Right cardiac atrium (tissue), 5 donors: ENCODE measurements around the gene SUGP2. TPM values are rescaled to one million over a fixed set of nuclear protein-coding genes. Genes with fewer than 3 reads are reported as not detected.

Source experiments
- ATAC-seq, 2 donors: fragments of 200-7000 bp; cut with Tn5 transposase; one replicate each; pipeline versions ENCODE4 v1.8.0 to v1.9.1; 2020; ENCODE audit warnings: moderate library complexity in 2 of 2, mild to moderate bottlenecking in 1 of 2
- DNase-seq, 3 donors: peaks; one replicate each; pipeline ENCODE4 v3.0.0-alpha.2; 2020
- H3K27ac ChIP-seq: one replicate; pipeline ENCODE4 v1.5.1; 2013; ENCODE audit warnings: mild to moderate bottlenecking, low read length, control low read depth, moderate library complexity
- H3K27me3 ChIP-seq: one replicate; pipeline ENCODE4 v1.6.1; 2013; ENCODE audit not compliant: control insufficient read depth, insufficient read depth
- H3K4me1 ChIP-seq: one replicate; pipeline ENCODE4 v1.6.1; 2013; ENCODE audit warnings: low read length; ENCODE audit not compliant: control insufficient read depth, insufficient read depth
- H3K4me3 ChIP-seq: one replicate; pipeline ENCODE4 v1.5.1; 2013; ENCODE audit warnings: low read length, control low read depth
- H3K9me3 ChIP-seq: one replicate; pipeline ENCODE4 v1.6.1; 2013; ENCODE audit warnings: low read length; ENCODE audit not compliant: control insufficient read depth
- WGBS: extraction: QIAGEN DNeasy Blood & Tissue Kit; methylation state at CpG from one replicate; pipeline ENCODE4 v1.1.7; 2013; 5-methylcytosine and 5-hydroxymethylcytosine counted together
- intact Hi-C, 4 donors: fragments of 100-400 bp; cut with DNase I; formaldehyde crosslinking; loops; one replicate each; pipeline versions ENCODE4 v1.11.0 to v1.14.0; 2022 to 2023
- polyA plus RNA-seq: library from polyadenylated mRNA; stranded (reverse); fragments of 200-250 nt; gene quantifications from one replicate; pipeline ENCODE4 v1.2.3, GENCODE V29; 2013
- total RNA-seq, 4 donors: library from RNA; stranded (reverse); fragmentation: NEBNext Ultra II Directional; extraction: Animal tissue kit (Norgen Biotek cat#: 25700); gene quantifications; one replicate each; pipeline ENCODE4 v1.2.1, GENCODE V29; 2021
- donor health status: healthy with polysubstance abuse.
- donor health status: DM: no; HTN: yes; CAD: no.
- donor health status: DM: no; HTN: no; CAD: no.
- donor health status: DM: no; HTN: yes; CAD: no; lungs with severe emphysema.
- donor health status: DM: yes; HTN: yes; CAD: no.

The SUGP2 gene
- total and polyA plus RNA-seq, 5 donors, result 48.3 to 77.7 (median 66.4) TPM

GRCh38 chr19:18991006-18991405 lies 42.3 kb downstream of the SUGP2 start:
- H3K27ac ChIP-seq, result no peak overlapping the region
- no peak overlapping the region for H3K4me3 ChIP-seq
- no peaks in the 10 kb centered on the region for H3K4me1 ChIP-seq
- no peaks in the 10 kb centered on the region for H3K9me3 ChIP-seq
- WGBS, result 61% methylated on average over 16 of the region's 16 CpGs
- DNase-seq, result peak in 2 of 3 donors; percentile 54 to 65
- intact Hi-C loops, result no loop called here
- ATAC-seq, result peak in 1 of 2 donors; percentile 26
- H3K27me3 ChIP-seq, result no peaks in the 10 kb centered on the region

GRCh38 chr19:18990128-18990708 lies 43.1 kb downstream of the SUGP2 start:
- Histone ChIP-seq H3K9me3 (no peaks in the 10 kb centered on the region), H3K27ac (no peak overlapping the region), H3K4me1 (no peaks in the 10 kb centered on the region), H3K4me3 (no peak overlapping the region), H3K27me3 (no peaks in the 10 kb centered on the region)
- intact Hi-C loops, result no loop called here
- DNase-seq (no peak), ATAC-seq (no peak)
- 84% methylated on average over 5 of the region's 5 CpGs for WGBS

GRCh38 chr19:18989316-18989715 lies 44.0 kb downstream of the SUGP2 start:
- DNase-seq (no peak), ATAC-seq (no peak)
- Histone ChIP-seq H3K4me3 (no peak overlapping the region), H3K27ac (no peak overlapping the region), H3K9me3 (no peaks in the 10 kb centered on the region), H3K4me1 (no peaks in the 10 kb centered on the region), H3K27me3 (no peaks in the 10 kb centered on the region)
- intact Hi-C loops, result no loop called here
- WGBS, result 84% methylated on average over 10 of the region's 10 CpGs

GRCh38 chr19:18987456-18987855 lies 45.9 kb downstream of the SUGP2 start:
- intact Hi-C loops, result no loop called here
- Histone ChIP-seq H3K4me1 (no peaks in the 10 kb centered on the region), H3K9me3 (no peaks in the 10 kb centered on the region), H3K27ac (no peak overlapping the region), H3K27me3 (no peaks in the 10 kb centered on the region), H3K4me3 (no peak overlapping the region)
- ATAC-seq (no peak), DNase-seq (no peak)
- 63% methylated on average over 4 of the region's 4 CpGs for WGBS

- H3K4me1 ChIP-seq, result no peaks in the 10 kb centered on the region
- H3K27ac ChIP-seq, result no peak overlapping the region
- intact Hi-C loops, result no loop called here
- no peak for DNase-seq
- peak in 1 of 2 donors; percentile 46 for ATAC-seq
- H3K9me3 ChIP-seq, result no peaks in the 10 kb centered on the region
- WGBS, result 36% methylated on average over 7 of the region's 7 CpGs
- H3K4me3 ChIP-seq, result no peak overlapping the region
- no peaks in the 10 kb centered on the region for H3K27me3 ChIP-seq
Observed at GRCh38 chr19:18985257-18985656, 48.1 kb downstream of the SUGP2 start.

GRCh38 chr19:18984251-18984650 lies 49.1 kb downstream of the SUGP2 start:
- Histone ChIP-seq H3K9me3 (no peaks in the 10 kb centered on the region), H3K4me3 (no peak overlapping the region), H3K4me1 (no peaks in the 10 kb centered on the region), H3K27ac (no peak overlapping the region), H3K27me3 (no peaks in the 10 kb centered on the region)
- ATAC-seq, result no peak
- WGBS, result 68% methylated on average over 3 of the region's 3 CpGs
- no peak for DNase-seq
- intact Hi-C loops, result no loop called here

GRCh38 chr19:18982669-18983068 lies 50.6 kb downstream of the SUGP2 start:
- WGBS, result 74% methylated on average over 2 of the region's 2 CpGs
- Histone ChIP-seq H3K4me1 (no peaks in the 10 kb centered on the region), H3K4me3 (no peak overlapping the region), H3K27ac (no peak overlapping the region), H3K27me3 (no peaks in the 10 kb centered on the region), H3K9me3 (no peaks in the 10 kb centered on the region)
- no peak for ATAC-seq
- intact Hi-C loops, result no loop called here
- DNase-seq, result no peak

- intact Hi-C loops, result no loop called here
Observed at GRCh38 chr19:18980432-18981020, 52.8 kb downstream of the SUGP2 start.

GRCh38 chr19:18978616-18979015 lies 54.7 kb downstream of the SUGP2 start:
- H3K4me1 ChIP-seq, result no peaks in the 10 kb centered on the region
- H3K27me3 ChIP-seq, result no peaks in the 10 kb centered on the region
- no peaks in the 10 kb centered on the region for H3K9me3 ChIP-seq
- H3K27ac ChIP-seq, result no peak overlapping the region
- ATAC-seq (no peak), DNase-seq (no peak)
- 74% methylated on average over 7 of the region's 7 CpGs for WGBS
- H3K4me3 ChIP-seq, result no peak overlapping the region
- intact Hi-C loops, result no loop called here

More at GRCh38 chr19:18980432-18981020, 52.8 kb downstream of the SUGP2 start:
- DNase-seq (no peak), ATAC-seq (no peak)
- no peak overlapping the region for H3K4me3 ChIP-seq
- 80% methylated on average over 7 of the region's 7 CpGs for WGBS
- H3K9me3 ChIP-seq, result no peaks in the 10 kb centered on the region
- no peaks in the 10 kb centered on the region for H3K27me3 ChIP-seq
- H3K27ac ChIP-seq, result no peak overlapping the region
- no peaks in the 10 kb centered on the region for H3K4me1 ChIP-seq

GRCh38 chr19:18975869-18976268 lies 57.4 kb downstream of the SUGP2 start:
- Histone ChIP-seq H3K4me1 (no peaks in the 10 kb centered on the region), H3K27me3 (no peaks in the 10 kb centered on the region), H3K27ac (no peak overlapping the region), H3K4me3 (no peak overlapping the region), H3K9me3 (no peaks in the 10 kb centered on the region)
- 83% methylated on average over 10 of the region's 10 CpGs for WGBS
- intact Hi-C loops, result no loop called here
- DNase-seq (no peak), ATAC-seq (no peak)

GRCh38 chr19:18975011-18975410 lies 58.3 kb downstream of the SUGP2 start:
- 96% methylated on average over 3 of the region's 3 CpGs for WGBS
- ATAC-seq, result no peak

GRCh38 chr19:18972851-18973250 lies 60.5 kb downstream of the SUGP2 start:
- WGBS, result 61% methylated on average over 5 of the region's 5 CpGs
- Histone ChIP-seq H3K4me3 (no peak overlapping the region), H3K9me3 (no peaks in the 10 kb centered on the region), H3K4me1 (no peaks in the 10 kb centered on the region), H3K27me3 (no peaks in the 10 kb centered on the region), H3K27ac (peak overlapping the region; percentile 59)
- DNase-seq (no peak), ATAC-seq (peak; percentile 56 to 80)
- intact Hi-C loops, result no loop called here

More at GRCh38 chr19:18975011-18975410, 58.3 kb downstream of the SUGP2 start:
- Histone ChIP-seq H3K27ac (no peak overlapping the region), H3K27me3 (no peaks in the 10 kb centered on the region), H3K9me3 (no peaks in the 10 kb centered on the region), H3K4me1 (no peaks in the 10 kb centered on the region), H3K4me3 (no peak overlapping the region)
- no peak for DNase-seq
- intact Hi-C loops, result no loop called here
